Liver (tissue), 9 donors: ENCODE measurements around the gene NFATC1. TPM values are rescaled to one million over a fixed set of nuclear protein-coding genes. Genes with fewer than 3 reads are reported as not detected.

ENCODE experiments used
- DNase-seq: peaks from one replicate; pipeline ENCODE4 v3.0.0-alpha.2; 2017; ENCODE audit warnings: low spot score
- H3K27ac ChIP-seq, 2 donors: one replicate each; pipeline ENCODE4 v1.7.0; 2013; ENCODE audit warnings: inconsistent platforms in 2 of 2, low read length in 2 of 2, control low read depth in 1 of 2, low read depth in 1 of 2, mild to moderate bottlenecking in 1 of 2
- H3K27me3 ChIP-seq, 4 donors: one replicate each; pipeline versions ENCODE4 v1.6.1 to v1.7.0; 2013; ENCODE audit warnings: low read length in 3 of 4, inconsistent platforms in 1 of 4, mild to moderate bottlenecking in 1 of 4, moderate library complexity in 1 of 4; ENCODE audit not compliant: control insufficient read depth in 4 of 4, insufficient read depth in 4 of 4
- H3K36me3 ChIP-seq, 4 donors: one replicate each; pipeline versions ENCODE4 v1.6.1 to v1.7.0; 2013; ENCODE audit warnings: low read length in 3 of 4, mild to moderate bottlenecking in 3 of 4, low read depth in 1 of 4, moderate library complexity in 1 of 4; ENCODE audit not compliant: control insufficient read depth in 4 of 4, insufficient read depth in 3 of 4
- H3K4me1 ChIP-seq, 4 donors: one replicate each; pipeline versions ENCODE4 v1.6.1 to v1.7.0; 2013; ENCODE audit warnings: low read length in 3 of 4, mild to moderate bottlenecking in 3 of 4, moderate library complexity in 1 of 4; ENCODE audit not compliant: control insufficient read depth in 4 of 4, insufficient read depth in 4 of 4
- H3K4me3 ChIP-seq, 3 donors: one replicate each; pipeline versions ENCODE4 v1.6.1 to v1.7.0; 2013; ENCODE audit warnings: low read length in 3 of 3, control low read depth in 1 of 3, low read depth in 1 of 3, mild to moderate bottlenecking in 1 of 3
- H3K9ac ChIP-seq, 2 donors: one replicate each; pipeline ENCODE4 v1.7.0; 2013; ENCODE audit warnings: low read length in 2 of 2, mild to moderate bottlenecking in 2 of 2, moderate library complexity in 2 of 2, control low read depth in 1 of 2, low read depth in 1 of 2
- H3K9me3 ChIP-seq, 4 donors: one replicate each; pipeline versions ENCODE4 v1.6.1 to v1.7.0; 2013; ENCODE audit warnings: low read length in 3 of 4; ENCODE audit not compliant: control insufficient read depth in 4 of 4
- ATF3 ChIP-seq: IDR thresholded peaks from 2 replicates; pipeline ENCODE4 v1.6.1; 2016; ENCODE audit warnings: antibody characterized with exemption
- CTCF ChIP-seq: fragments of 150-350 bp; IDR thresholded peaks from 2 replicates; pipeline ENCODE4 v1.5.1; 2017; ENCODE audit warnings: improper control_type of control experiment, low read depth, low read length; ENCODE audit not compliant: missing input control
- EGR1 ChIP-seq, 2 donors: IDR thresholded peaks; 2 replicates each; pipeline ENCODE4 v1.6.1; 2016 to 2018; ENCODE audit warnings: antibody characterized with exemption in 2 of 2, low read depth in 2 of 2
- FOXA1 ChIP-seq: IDR thresholded peaks from 2 replicates; pipeline ENCODE4 v1.6.1; 2016; ENCODE audit warnings: antibody characterized with exemption
- FOXA2 ChIP-seq: IDR thresholded peaks from 2 replicates; pipeline ENCODE4 v1.6.1; 2016; ENCODE audit warnings: antibody characterized with exemption
- GABPA ChIP-seq, 2 donors: IDR thresholded peaks in 1 of 2; conservative IDR thresholded peaks in 1 of 2; 2 replicates each; pipeline ENCODE4 v1.6.1; 2016; ENCODE audit warnings: antibody characterized with exemption in 2 of 2, mild to moderate bottlenecking in 1 of 2, moderate library complexity in 1 of 2
- HNF4A ChIP-seq, 2 donors: conservative IDR thresholded peaks; 2 replicates each; pipeline ENCODE4 v1.6.1; 2016; ENCODE audit warnings: antibody characterized with exemption in 2 of 2, mild to moderate bottlenecking in 2 of 2
- HNF4G ChIP-seq: IDR thresholded peaks from 2 replicates; pipeline ENCODE4 v1.6.1; 2016; ENCODE audit warnings: antibody characterized with exemption
- JUND ChIP-seq, 2 donors: IDR thresholded peaks; 2 replicates each; pipeline ENCODE4 v1.6.1; 2016; ENCODE audit warnings: antibody characterized with exemption in 2 of 2
- MAX ChIP-seq: IDR thresholded peaks from 2 replicates; pipeline ENCODE4 v1.6.1; 2016; ENCODE audit warnings: antibody characterized with exemption
- NR2F2 ChIP-seq: IDR thresholded peaks from 2 replicates; pipeline ENCODE4 v1.6.1; 2016; ENCODE audit warnings: antibody characterized with exemption
- RAD21 ChIP-seq, 2 donors: IDR thresholded peaks; 2 replicates each; pipeline ENCODE4 v1.6.1; 2016; ENCODE audit warnings: antibody characterized with exemption in 2 of 2, mild to moderate bottlenecking in 2 of 2
- REST ChIP-seq: IDR thresholded peaks from 2 replicates; pipeline ENCODE4 v1.6.1; 2016; ENCODE audit warnings: antibody characterized with exemption, mild to moderate bottlenecking
- RXRA ChIP-seq, 2 donors: IDR thresholded peaks; 2 replicates each; pipeline ENCODE4 v1.6.1; 2017 to 2018; ENCODE audit warnings: antibody characterized with exemption in 2 of 2, mild to moderate bottlenecking in 1 of 2
- SP1 ChIP-seq: IDR thresholded peaks from 2 replicates; pipeline ENCODE4 v1.6.1; 2018; ENCODE audit warnings: antibody characterized with exemption, mild to moderate bottlenecking
- TAF1 ChIP-seq: conservative IDR thresholded peaks from 2 replicates; pipeline ENCODE4 v1.6.1; 2016; ENCODE audit warnings: antibody characterized with exemption, mild to moderate bottlenecking
- YY1 ChIP-seq: IDR thresholded peaks from 2 replicates; pipeline ENCODE4 v1.6.1; 2016; ENCODE audit warnings: antibody characterized with exemption, mild to moderate bottlenecking
- ZBTB33 ChIP-seq: IDR thresholded peaks from 2 replicates; pipeline ENCODE4 v1.6.1; 2016; ENCODE audit warnings: antibody characterized with exemption
- WGBS: extraction: QIAGEN DNeasy Blood & Tissue Kit; methylation state at CpG from one replicate; pipeline ENCODE4 v1.1.7; 2013; 5-methylcytosine and 5-hydroxymethylcytosine counted together
- polyA plus RNA-seq, 2 donors: library from polyadenylated mRNA; stranded (reverse) in 1 of 2; unstranded in 1 of 2; fragments of 200-250 nt in 1 of 2; fragments of >200 nt in 1 of 2; fragmentation: Nextera tagmentation in 1 of 2; extraction: Ambion mirVana in 1 of 2; gene quantifications; one replicate each; pipeline versions ENCODE4 v1.2.1 to v1.2.3, GENCODE V29; 2013 to 2015
- total RNA-seq, 2 donors: library from RNA; depleted of rRNA; stranded (reverse); fragments of >200 nt; gene quantifications; one replicate each; pipeline ENCODE4 v1.2.3, GENCODE V29; 2014
- donor health status: healthy.
- donor health status: healthy.
- donor health status: healthy.
- donor health status: healthy.
- donor health status: healthy.

Gene NFATC1
- total and polyA plus RNA-seq, 4 donors = 0.57 to 2.2 (median 1.3) TPM

GRCh38 chr18:79517341-79517740, 121.6 kb downstream of the NFATC1 start:
- no peak for DNase-seq
- no peak overlapping the region for H3K4me3 ChIP-seq
- no peak overlapping the region for H3K27ac ChIP-seq
- H3K36me3 ChIP-seq = no peaks in the 10 kb centered on the region
- H3K4me1 ChIP-seq = peaks cover 0 to 3% (median 0%) of the 10 kb centered on the region in 4 donors
- H3K27me3 ChIP-seq = no peaks in the 10 kb centered on the region
- no peaks in the 10 kb centered on the region for H3K9me3 ChIP-seq
- no peak overlapping the region for H3K9ac ChIP-seq
- 55% methylated on average over 13 of the region's 13 CpGs for WGBS
- TF ChIP-seq RXRA (IDR thresholded peaks at IDR 0.05) (no peak), FOXA1 (no peak), HNF4G (no peak), ZBTB33 (no peak), CTCF (no peak), ATF3 (no peak), GABPA (IDR thresholded peaks at IDR 0.05 in 1 of 2, conservative IDR thresholded peaks at IDR 0.05 in 1 of 2) (no peak), TAF1 (no peak), YY1 (no peak), JUND (IDR thresholded peaks at IDR 0.05) (no peak), NR2F2 (no peak), MAX (no peak), RAD21 (IDR thresholded peaks at IDR 0.05) (no peak), SP1 (no peak), REST (no peak), FOXA2 (no peak), EGR1 (IDR thresholded peaks at IDR 0.05; ENCODE audit: low read depth in 2 of 2) (no peak), HNF4A (conservative IDR thresholded peaks at IDR 0.05) (no peak)
